OCI-LY1 (cell line): Measurements from ENCODE around the gene TPR.
"Not testable (repeated sequence)": the region's sequence is repeated elsewhere in the genome, so short reads cannot be mapped to it uniquely, and the experiment has no call there.

Source experiments
- EZH2 ChIP-seq: fragments of 200-600 bp; sonication (generic), shearing (Covaris generic); IDR thresholded peaks from 2 replicates; pipeline ENCODE4 v1.8.0; 2017; ENCODE audit warnings: borderline replicate concordance, mixed run types, mild to moderate bottlenecking, antibody characterized with exemption, low read length, moderate library complexity, mixed read lengths
- TF ChIP-seq, protein P1 (sequence below): fragments of 200-600 bp; sonication (generic), shearing (Covaris generic); IDR thresholded peaks from 2 replicates; pipeline ENCODE4 v1.5.1; 2017; ENCODE audit warnings: mild to moderate bottlenecking, antibody characterized with exemption, low read length, moderate library complexity, mixed read lengths

- TF ChIP-seq, protein P1, sequence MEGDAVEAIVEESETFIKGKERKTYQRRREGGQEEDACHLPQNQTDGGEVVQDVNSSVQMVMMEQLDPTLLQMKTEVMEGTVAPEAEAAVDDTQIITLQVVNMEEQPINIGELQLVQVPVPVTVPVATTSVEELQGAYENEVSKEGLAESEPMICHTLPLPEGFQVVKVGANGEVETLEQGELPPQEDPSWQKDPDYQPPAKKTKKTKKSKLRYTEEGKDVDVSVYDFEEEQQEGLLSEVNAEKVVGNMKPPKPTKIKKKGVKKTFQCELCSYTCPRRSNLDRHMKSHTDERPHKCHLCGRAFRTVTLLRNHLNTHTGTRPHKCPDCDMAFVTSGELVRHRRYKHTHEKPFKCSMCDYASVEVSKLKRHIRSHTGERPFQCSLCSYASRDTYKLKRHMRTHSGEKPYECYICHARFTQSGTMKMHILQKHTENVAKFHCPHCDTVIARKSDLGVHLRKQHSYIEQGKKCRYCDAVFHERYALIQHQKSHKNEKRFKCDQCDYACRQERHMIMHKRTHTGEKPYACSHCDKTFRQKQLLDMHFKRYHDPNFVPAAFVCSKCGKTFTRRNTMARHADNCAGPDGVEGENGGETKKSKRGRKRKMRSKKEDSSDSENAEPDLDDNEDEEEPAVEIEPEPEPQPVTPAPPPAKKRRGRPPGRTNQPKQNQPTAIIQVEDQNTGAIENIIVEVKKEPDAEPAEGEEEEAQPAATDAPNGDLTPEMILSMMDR: not testable (repeated sequence)
- TF ChIP-seq EZH2: not testable (repeated sequence)
These were observed 17.7 kb upstream of the TPR start for GRCh38 chr1:186392711-186393110.
